ENCODE measurements around the gene SLC25A43.
A peak's percentile ranks its signal among the peaks of the same experiment; 100 is the strongest.
"Not testable (repeated sequence)": the region's sequence is repeated elsewhere in the genome, so short reads cannot be mapped to it uniquely, and the experiment has no call there.

Gene SLC25A43

GRCh38 chrX:119398974-119399771 lies at the start of gene SLC25A43:
Gene SLC25A43, plus strand, starts transcription at chrX:119399336. Its CDS starts 68 bp downstream, at chrX:119399404.
- no peak for DNase-seq

GRCh38 chrX:119359618-119360382 lies 39.3 kb upstream of the SLC25A43 start:
- DNase-seq, result no peak

- DNase-seq, result not testable (repeated sequence)
Observed at GRCh38 chrX:119361451-119361850, 37.7 kb upstream of the SLC25A43 start.

GRCh38 chrX:119362074-119362473 lies 37.1 kb upstream of the SLC25A43 start:
- not testable (repeated sequence) for DNase-seq

- DNase-seq, result no peak
Observed at GRCh38 chrX:119363391-119363790, 35.7 kb upstream of the SLC25A43 start.

- DNase-seq, result not testable (repeated sequence)
Observed at GRCh38 chrX:119371861-119372260, 27.3 kb upstream of the SLC25A43 start.

GRCh38 chrX:119374736-119375135 lies 24.4 kb upstream of the SLC25A43 start:
- DNase-seq, result peak; percentile 18

GRCh38 chrX:119375561-119375960 lies 23.6 kb upstream of the SLC25A43 start:
- DNase-seq, result no peak

- no peak for DNase-seq
Observed at GRCh38 chrX:119376312-119376711, 22.8 kb upstream of the SLC25A43 start.

GRCh38 chrX:119381349-119381944 lies 17.7 kb upstream of the SLC25A43 start:
- no peak for DNase-seq

- DNase-seq, result no peak
Observed at GRCh38 chrX:119382606-119383005, 16.5 kb upstream of the SLC25A43 start.

GRCh38 chrX:119386685-119387084 lies 12.5 kb upstream of the SLC25A43 start:
- not testable (repeated sequence) for DNase-seq

- not testable (repeated sequence) for DNase-seq
Observed at GRCh38 chrX:119387426-119387825, 11.7 kb upstream of the SLC25A43 start.

GRCh38 chrX:119389214-119389613 lies 9.9 kb upstream of the SLC25A43 start:
- DNase-seq, result no peak

- no peak for DNase-seq
Observed at GRCh38 chrX:119389871-119390501, 9.2 kb upstream of the SLC25A43 start.

- DNase-seq, result no peak
Observed at GRCh38 chrX:119391279-119391678, 7.9 kb upstream of the SLC25A43 start.

- DNase-seq, result no peak
Observed at GRCh38 chrX:119393144-119393543, 6.0 kb upstream of the SLC25A43 start.

GRCh38 chrX:119398587-119398973 lies 556 bp upstream of the SLC25A43 start:
- DNase-seq, result no peak

- DNase-seq, result no peak
Observed at GRCh38 chrX:119399772-119400101, 601 bp downstream of the SLC25A43 start.

- no peak for DNase-seq
Observed at GRCh38 chrX:119401569-119401968, 2.4 kb downstream of the SLC25A43 start.

- DNase-seq, result no peak
Observed at GRCh38 chrX:119402588-119402987, 3.5 kb downstream of the SLC25A43 start.

- DNase-seq, result peak; percentile 14
Observed at GRCh38 chrX:119406776-119407175, 7.6 kb downstream of the SLC25A43 start.

- DNase-seq, result no peak
Observed at GRCh38 chrX:119407681-119408080, 8.5 kb downstream of the SLC25A43 start.

Measured in NCI-H226 (cell line).